ENCODE results near the gene ITGA2B.
"Not testable (repeated sequence)": the region's sequence is repeated elsewhere in the genome, so short reads cannot be mapped to it uniquely, and the experiment has no call there.

Gene ITGA2B

DNA sequence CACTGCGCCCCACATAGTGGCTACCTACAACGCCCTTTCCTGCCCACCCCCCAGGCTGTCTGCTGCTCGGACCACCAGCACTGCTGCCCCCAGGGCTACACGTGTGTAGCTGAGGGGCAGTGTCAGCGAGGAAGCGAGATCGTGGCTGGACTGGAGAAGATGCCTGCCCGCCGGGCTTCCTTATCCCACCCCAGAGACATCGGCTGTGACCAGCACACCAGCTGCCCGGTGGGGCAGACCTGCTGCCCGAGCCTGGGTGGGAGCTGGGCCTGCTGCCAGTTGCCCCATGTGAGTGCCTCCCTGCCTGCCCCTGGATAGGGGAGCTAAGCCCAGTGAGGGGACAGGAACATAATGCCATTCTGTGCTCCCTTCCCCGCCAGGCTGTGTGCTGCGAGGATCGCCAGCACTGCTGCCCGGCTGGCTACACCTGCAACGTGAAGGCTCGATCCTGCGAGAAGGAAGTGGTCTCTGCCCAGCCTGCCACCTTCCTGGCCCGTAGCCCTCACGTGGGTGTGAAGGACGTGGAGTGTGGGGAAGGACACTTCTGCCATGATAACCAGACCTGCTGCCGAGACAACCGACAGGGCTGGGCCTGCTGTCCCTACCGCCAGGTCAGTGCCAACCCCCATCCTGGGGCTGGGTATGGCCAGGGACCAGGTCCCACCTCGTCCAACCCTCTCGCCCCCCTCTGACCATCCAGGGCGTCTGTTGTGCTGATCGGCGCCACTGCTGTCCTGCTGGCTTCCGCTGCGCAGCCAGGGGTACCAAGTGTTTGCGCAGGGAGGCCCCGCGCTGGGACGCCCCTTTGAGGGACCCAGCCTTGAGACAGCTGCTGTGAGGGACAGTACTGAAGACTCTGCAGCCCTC is 37.3 kb downstream of the ITGA2B start:
- no peak for DNase-seq

DNA sequence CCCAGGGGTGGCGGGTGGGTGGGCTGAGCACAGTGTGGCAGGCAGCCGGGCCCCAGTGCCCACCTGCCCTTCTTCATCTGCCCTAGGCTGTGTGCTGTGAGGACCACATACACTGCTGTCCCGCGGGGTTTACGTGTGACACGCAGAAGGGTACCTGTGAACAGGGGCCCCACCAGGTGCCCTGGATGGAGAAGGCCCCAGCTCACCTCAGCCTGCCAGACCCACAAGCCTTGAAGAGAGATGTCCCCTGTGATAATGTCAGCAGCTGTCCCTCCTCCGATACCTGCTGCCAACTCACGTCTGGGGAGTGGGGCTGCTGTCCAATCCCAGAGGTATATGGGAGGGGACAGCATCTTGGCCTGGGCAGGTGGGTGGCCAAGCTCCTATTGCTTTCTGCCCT is 38.0 kb downstream of the ITGA2B start:
- DNase-seq = no peak

DNA sequence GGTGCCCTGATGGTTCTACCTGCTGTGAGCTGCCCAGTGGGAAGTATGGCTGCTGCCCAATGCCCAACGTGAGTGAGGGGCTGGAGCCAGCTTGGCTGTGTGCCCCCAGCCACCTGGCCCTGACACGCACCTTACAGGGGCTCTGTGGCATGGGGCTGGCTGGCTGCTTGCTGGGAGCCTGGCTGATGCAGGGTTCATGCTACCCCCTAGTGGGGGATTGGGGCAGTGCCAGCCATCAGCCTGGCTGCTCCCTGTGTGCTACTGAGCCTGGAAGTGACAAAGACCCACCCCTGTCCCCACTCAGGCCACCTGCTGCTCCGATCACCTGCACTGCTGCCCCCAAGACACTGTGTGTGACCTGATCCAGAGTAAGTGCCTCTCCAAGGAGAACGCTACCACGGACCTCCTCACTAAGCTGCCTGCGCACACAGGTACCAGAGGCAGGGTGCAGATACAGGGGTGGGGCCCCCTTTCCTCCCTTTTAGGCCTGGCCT is 38.7 kb downstream of the ITGA2B start:
- DNase-seq = no peak

DNA sequence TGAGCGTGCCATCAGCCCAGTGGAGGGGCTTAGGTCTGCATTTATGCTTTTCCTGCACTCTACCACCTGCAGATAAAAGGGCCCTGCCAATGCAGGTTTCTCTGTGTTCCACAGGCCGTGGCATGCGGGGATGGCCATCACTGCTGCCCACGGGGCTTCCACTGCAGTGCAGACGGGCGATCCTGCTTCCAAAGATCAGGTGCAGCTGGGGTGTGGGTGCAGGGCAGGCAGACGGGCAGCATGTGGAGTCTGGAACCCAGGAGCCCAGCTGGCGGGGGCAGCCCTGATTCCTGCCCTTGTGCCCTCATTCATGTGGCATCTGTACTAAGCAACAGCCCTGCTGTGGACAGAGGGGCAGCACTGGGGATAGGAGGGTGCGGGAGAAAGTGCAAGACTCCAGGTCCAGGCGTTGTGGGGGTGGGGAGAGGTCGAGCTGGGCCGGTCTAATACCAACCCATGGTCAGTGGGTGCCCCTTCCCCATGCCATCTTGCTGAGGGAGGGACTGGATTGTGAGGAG is 39.8 kb downstream of the ITGA2B start:
- no peak for DNase-seq

DNA sequence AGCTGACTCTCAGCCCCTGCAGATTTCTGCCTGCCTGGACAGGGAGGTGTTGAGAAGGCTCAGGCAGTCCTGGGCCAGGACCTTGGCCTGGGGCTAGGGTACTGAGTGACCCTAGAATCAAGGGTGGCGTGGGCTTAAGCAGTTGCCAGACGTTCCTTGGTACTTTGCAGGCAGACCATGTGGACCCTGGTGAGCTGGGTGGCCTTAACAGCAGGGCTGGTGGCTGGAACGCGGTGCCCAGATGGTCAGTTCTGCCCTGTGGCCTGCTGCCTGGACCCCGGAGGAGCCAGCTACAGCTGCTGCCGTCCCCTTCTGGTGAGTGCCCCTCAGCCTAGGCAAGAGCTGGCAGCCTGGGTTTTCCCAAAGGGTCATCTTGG is 40.5 kb downstream of the ITGA2B start:
- DNase-seq = no peak

DNA sequence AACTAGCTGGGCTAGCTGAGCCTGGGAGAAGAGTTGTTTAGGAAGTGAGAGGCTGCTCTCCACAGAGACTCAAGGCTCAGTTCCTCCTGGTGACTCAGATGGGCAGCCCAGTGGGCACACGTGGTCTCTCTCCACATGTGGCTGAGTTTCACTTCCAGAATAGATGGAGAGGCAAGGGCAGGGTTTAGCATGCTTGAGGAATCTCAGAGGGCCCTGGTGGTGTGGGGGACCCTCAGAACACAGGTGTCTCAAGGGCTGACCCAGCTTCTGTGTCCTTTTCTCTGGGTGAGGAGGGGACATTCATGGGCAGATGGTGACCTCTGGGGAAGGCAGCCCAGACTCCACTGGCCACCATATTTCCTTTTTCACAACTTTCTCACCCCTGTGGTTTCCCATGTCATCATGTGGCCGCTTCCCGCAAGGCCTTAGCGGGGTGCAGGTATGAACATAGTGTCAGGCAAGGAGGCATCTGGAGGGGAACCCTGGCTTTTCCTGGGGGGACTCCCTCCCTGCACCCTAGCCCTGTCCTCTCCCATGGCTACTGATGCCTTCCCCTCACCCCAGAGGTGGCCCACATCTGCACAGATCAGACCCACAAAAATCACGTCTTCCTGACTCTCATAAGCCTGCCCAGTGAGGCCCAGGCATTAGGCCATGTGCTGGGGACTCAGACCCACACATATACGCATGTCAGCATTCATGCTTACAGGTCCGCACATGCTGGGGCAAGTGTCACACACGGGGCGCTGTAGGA is 41.0 kb downstream of the ITGA2B start:
- DNase-seq = no peak

DNA sequence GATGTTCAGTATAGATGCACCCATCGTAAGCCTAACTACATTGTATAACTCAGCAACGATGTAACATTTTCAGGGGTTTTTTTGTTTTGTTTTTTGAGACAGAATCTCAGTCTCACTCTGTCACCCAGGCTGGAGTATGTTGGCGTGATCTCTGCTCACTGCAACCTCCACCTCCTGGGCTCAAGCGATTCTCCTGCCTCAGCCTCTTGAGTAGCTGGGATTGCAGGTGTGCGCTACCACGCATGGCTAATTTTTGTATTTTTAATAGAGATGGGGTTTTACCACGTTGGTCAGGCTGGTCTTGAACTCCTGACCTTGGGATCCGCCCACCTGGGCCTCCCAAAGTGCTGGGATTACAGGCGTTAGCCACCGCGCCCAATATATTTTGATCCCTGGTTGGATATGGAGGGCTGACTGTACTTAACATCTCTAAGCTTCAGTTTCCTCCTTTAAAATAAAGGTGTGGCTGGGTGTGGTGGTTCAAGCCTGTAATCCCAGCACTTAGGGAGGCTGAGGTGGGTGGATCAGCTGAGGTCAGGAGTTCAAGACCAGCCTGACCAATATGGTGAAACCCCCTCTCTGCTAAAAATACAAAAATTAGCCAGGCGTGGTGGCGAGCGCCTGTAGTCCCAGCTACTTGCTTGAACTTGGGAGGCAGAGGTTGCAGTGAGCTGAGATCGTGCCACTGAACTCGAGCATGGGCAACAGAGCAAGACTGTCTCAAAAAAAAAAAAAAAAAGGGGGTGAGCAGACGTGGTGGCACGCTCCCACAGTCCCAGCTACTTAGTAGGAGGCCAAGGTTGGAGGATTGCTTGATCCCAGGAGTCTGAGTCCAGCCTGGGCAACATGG is 42.0 kb downstream of the ITGA2B start:
- not testable (repeated sequence) for DNase-seq

DNA sequence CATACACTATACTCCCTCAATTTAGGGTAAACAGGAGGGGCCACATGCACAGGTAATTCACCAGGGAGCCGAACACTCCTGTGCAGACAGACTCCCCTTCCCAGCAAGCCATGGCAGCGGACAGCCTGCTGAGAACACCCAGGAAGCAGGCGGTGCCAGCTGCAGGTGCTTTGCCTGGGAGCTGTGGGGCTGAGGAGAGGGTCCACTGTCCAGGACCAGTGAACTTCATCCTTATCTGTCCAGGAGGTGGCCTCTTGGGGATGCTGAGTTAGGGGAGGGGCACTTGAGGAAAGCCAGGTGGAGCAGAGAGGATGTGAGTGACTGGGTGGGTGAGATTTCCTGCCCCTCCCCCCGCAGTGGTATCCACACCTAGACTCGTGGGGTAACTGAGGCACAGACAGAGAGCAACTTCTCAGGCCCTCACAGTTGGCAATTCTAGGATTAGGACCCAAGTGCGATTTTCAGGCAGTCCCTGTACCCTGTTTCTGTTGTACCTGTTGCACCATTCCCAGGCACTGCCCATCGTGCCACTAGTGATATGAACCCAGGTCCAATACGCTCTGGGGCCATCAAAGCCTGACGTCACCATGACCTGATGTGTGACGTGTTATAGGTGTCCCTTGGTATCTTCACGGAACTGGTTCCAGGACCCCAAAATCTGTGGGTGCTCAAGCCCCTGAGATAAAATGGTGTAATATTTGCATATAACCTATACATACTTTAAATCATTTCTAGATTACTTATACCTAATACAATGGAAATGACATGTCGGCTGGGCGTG is 43.2 kb downstream of the ITGA2B start:
- no peak for DNase-seq

DNA sequence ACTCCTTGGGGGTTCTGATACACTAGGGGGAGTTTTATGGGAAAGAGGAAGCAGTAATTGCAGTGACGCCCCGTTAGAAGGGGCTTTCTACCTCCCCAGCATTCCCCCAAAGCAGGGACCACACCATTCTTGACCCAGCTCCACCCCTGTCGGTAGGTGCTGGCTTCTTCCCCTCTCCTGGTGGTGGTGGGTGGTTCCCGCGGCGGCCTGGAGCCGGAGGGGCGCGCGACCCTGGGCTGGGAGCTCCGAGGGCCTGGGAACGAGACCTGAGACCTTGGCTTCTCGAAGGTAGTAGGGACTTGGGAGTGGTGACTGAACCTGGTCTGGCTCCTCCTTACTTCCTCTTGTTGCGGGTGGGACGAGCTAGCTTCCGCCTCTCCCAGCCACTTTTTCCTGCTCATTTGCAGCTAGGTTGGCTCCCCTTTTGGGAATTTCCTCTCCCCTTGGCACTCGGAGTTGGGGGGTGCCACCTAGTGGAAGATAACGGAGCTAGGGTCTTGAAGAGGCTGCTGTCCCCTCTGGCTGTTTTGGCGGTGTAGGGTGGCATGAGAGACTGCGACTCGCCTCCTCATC is 43.9 kb downstream of the ITGA2B start:
- no peak for DNase-seq

DNA sequence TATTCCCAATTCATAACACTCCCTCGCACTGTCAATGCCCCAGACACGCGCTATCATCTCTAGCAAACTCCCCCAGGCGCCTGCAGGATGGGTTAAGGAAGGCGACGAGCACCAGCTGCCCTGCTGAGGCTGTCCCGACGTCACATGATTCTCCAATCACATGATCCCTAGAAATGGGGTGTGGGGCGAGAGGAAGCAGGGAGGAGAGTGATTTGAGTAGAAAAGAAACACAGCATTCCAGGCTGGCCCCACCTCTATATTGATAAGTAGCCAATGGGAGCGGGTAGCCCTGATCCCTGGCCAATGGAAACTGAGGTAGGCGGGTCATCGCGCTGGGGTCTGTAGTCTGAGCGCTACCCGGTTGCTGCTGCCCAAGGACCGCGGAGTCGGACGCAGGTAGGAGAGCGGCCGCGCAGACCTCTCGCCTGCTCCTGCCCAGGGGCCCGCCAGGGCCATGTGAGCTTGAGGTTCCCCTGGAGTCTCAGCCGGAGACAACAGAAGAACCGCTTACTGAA is 44.5 kb downstream of the ITGA2B start, which contains the start of gene GRN:
TSS of gene GRN (plus strand) at position 364 of the 515 bp plus-strand sequence. CDS start 3,863 bp downstream, outside the sequence.
- DNase-seq = peak; percentile 95

DNA sequence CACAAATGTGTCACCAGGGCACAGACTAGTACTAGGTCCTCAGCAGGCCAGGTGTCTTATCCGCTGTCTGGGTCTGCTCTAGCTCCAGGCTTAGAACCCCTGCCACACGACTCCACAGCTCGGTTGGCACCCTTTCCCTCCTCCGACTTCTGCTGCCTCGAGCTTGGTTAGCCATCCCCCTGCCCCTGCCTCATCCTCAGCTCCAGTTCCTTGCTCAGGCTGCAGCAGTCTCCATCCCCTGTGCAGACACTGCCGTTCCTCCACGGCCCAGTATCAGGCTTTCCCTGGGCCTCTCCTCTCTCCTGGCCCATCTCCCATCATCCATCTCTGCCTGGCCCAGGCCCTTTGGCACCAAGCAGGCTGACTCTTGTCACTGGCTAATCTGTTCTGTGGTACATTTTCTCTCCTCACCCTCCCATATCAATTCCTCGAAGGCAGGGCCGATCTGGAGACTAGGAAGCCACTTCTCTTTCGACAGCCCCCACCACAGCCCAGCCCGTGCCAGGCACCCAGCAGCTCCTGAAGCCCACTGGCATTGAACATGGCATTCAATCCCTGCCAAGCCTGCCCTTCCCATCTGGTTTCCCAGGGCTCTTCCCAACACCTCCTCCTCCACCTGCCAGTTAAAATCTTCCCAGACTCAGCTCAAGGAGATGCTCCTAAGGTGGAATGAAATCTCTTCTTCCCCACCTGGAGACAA is 45.8 kb downstream of the ITGA2B start:
- DNase-seq = no peak

DNA sequence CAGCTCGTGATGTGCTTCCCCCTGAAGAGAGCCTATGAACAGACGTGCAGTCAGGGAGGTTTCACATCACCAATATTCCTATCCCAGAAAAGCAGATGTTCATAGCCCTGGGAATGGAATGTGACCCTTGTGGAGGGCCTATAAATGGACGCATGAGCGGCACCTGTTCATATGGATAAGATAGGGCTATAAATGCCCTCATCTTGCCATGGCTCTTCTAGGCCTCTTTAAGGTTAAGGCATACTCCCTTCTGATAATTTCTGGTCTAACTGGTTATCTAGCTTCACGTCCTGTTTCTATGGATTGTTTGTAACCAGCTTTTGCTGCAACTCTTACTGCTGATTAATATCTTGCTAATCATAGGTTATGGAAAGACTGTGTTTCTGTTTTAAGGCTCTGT is 48.9 kb downstream of the ITGA2B start:
- DNase-seq = not testable (repeated sequence)

DNA sequence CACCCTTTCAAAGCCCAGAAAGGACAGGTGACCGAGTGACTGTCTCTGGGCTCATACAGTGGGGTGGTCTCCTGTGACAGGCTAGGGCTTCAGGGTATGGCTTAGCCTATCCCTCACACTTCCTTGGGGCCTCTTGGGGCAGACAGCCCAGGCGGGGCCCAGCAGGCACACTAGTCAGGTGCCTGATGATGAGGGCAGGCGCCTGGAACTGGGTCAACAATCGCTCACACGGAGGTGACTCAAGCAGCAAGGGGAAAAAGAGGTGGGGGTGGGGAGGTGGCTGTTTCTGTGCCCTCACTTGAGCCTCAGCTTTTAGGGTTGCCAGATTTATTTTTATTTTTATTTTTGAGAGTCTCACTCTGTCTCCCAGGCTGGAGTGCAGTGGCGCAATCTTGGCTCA is 50.7 kb downstream of the ITGA2B start:
- DNase-seq = no peak

DNA sequence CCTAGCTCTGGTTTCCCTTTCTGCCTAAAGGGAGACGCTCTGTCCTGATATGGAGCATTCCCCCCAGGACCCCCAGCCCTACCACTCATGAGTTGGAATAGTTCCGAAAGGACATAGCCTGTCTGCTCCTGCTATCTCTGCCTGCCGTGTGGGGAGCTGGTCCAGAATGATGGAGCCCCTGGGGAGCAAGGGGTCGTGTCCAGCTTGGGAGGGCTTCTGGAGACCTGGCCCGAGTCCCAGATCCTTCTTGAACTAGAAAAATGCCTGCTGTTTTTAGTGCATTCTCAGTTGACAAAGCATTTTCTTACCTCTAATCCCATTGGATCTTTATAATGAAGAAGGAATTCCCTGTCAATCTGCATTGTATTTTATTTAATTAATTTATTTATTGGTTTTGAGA is 53.5 kb downstream of the ITGA2B start:
- no peak for DNase-seq

DNA sequence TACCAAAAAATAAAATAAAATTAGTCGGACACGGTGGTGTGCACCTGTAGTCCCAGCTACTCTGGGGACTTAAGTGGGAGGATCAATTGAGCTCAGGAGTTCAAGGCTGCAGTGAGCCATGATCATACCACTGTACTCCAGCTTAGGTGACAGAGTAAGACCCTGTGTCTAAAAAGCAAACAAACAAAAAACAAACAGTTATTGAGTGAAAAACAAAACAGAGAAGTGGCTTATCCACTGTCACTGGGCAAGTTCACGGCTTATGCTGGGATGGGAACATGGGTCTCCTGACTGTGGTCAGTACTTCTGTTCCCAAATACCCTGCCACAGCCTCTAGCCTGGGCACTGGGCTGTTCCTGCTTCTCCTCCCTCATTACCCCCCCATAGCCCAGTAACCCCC is 53.9 kb downstream of the ITGA2B start:
- no peak for DNase-seq

DNA sequence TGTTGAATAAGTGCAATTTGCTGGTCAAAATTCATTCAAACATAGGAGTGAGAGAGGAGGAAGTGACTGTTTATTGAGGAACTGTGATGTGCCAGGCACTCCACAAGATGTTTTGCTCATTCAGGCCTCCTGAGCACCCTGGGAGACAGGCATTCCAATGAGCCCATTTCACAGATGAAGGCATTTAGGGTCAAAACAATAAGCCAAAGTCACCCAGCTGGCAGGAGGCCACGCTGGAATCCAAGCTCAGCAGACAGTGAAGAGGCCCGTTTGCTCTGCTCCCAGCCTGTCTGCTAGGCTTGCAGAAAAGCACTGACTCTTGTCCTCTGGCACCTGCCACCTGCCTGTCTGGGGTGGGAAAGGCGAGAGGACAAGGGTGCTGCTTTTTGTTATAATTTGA is 54.7 kb downstream of the ITGA2B start:
- no peak for DNase-seq

DNA sequence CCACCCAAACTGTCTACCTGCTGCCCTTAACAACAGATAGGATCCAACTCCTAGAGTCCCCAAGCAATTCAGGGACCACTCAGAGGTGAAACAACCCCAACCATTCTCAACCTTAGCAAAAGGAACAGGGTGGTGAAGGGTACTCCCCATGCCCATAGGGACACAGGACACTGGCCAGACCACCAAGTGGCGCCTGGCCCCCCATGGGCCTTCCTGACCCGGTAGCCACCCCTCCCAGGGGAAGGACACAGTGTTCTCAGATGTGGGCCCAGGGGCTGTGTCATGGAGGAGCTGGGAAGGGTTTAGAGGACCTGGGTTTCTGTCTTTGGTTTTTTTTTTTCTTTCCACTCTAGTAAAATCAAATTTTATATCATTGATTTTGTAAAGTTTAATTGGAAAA is 55.1 kb downstream of the ITGA2B start:
- DNase-seq = no peak

DNA sequence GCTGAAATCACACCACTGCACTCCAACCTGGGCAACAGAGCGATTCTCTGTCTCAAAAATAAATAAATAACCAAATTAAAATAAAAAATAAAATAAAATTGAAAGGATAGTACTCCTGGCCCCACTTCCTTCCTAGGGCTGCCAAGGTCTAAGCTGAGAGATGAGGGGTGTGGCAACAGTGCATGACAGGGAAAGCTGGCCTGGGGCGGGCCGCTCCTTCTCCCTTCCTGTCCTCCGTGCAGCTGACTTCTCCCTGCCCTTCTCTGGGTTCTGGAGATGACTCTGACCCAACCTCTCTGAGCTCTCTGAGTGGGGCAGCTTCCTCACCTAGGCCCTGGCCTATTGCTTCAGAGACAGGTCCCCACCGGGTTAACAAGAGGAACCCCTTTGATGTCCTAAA is 56.1 kb downstream of the ITGA2B start:
- DNase-seq = no peak

DNA sequence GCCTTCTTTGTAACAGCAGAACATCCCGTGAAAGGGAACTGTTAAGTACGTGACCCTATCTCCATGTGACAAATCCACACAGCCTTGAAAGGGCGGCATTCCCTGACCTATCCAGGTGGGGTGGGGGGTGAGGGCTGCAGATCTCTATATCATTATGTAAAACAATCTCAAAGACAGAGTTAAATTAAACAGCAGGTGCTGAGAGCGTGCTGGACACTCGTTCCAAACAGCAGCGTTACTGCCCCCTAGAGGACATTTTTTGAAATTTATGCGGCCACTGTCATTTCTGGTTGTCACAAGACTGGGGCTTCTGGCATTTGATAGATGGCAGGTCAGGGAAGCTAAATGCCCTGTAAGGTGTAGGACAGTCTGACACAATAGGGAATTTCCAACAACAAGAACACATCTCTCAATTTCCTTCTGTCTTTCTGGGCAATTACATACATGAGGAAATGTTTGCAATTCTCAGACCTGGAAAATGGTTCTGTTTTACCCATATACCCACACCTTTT is 58.1 kb downstream of the ITGA2B start:
- peak; percentile 47 for DNase-seq

DNA sequence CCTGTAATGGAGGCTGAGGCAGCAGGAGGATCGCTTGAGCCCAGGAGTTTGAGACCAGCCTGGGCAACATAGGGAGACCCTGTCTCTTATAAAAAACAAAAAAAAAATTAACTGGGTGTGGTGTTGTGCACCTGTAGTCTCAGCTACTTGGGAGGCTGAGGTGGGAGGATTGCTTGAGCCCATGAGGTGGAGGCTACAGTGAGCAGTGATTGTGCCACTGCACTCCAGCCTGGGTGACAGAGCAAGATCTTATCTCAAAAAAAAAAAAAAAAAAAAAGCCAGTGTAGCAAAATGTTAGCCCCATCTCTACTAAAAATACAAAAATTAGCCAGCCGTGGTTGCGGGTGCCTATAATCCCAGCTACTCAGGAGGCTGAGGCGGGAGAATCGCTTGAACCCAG is 59.2 kb downstream of the ITGA2B start:
- not testable (repeated sequence) for DNase-seq
